ENCODE measurements around the gene NTNG1.

Gene NTNG1

DNA sequence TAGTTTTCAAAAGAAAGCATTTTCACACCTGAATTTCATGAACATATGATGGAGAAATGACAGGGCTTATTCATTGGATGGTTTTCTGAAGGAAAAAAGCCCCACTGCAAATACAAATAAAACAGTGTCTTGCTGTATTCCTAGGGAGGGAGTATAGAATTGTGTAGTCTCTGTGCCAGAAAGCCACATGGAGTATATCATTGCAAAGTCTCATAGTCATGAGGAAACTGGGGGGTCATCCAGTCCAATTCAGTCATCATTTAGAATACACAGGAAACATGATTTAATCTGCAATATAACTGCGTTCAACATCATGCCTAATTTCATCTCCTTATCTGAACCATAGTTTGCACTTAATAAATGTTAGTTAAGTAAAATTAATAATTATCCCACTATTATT is 222.3 kb downstream of the NTNG1 start:
- in situ Hi-C loops (cut with MboI; ENCODE audit: low sequenced_read_pairs, unreplicated experiment) = no loop called here
- TF ChIP-seq, protein P1, sequence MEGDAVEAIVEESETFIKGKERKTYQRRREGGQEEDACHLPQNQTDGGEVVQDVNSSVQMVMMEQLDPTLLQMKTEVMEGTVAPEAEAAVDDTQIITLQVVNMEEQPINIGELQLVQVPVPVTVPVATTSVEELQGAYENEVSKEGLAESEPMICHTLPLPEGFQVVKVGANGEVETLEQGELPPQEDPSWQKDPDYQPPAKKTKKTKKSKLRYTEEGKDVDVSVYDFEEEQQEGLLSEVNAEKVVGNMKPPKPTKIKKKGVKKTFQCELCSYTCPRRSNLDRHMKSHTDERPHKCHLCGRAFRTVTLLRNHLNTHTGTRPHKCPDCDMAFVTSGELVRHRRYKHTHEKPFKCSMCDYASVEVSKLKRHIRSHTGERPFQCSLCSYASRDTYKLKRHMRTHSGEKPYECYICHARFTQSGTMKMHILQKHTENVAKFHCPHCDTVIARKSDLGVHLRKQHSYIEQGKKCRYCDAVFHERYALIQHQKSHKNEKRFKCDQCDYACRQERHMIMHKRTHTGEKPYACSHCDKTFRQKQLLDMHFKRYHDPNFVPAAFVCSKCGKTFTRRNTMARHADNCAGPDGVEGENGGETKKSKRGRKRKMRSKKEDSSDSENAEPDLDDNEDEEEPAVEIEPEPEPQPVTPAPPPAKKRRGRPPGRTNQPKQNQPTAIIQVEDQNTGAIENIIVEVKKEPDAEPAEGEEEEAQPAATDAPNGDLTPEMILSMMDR (IDR thresholded peaks at IDR 0.05; ENCODE audit: borderline replicate concordance, control extremely low read depth, extremely low read depth, insufficient read depth, missing control alignments) = no peak

DNA sequence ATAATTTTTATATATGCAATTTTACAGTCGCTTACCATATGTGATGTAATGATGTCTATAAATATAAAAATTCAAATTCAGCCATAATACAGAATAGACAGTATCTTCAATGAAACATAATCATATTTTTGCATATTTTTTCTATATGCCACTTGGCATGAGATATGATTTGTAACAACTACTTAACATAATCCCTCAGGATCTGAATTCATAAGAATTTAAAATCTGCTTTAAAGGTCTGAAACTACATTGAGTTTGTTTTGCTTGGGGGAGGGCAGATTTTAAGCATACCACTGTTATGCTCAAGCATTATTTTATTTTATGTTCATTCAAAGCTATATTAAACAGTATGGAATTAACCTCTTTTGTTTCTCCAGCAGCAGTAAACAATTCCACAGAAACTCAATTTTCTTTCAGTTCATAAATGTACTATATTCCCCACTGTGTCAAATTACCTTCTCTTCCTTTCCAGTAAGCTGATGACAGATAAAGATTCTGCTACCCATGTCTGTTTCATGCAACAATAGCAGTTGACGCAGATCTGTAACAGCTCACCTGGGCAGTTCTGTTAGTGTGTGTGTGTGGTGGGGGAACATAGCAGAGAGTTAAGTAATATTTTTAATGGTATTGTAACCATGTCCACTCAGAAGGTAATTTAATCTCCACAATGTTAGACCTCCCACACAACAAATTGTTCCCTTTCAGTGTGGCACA is 224.8 kb downstream of the NTNG1 start:
- no peak for DNase-seq (ENCODE audit: low spot score)
- TF ChIP-seq, protein P1 (IDR thresholded peaks at IDR 0.05; ENCODE audit: borderline replicate concordance, control extremely low read depth, extremely low read depth, insufficient read depth, missing control alignments) = no peak
- in situ Hi-C loops (cut with MboI; ENCODE audit: low sequenced_read_pairs, unreplicated experiment) = no loop called here

More for the DNA sequence above, 222.3 kb downstream of the NTNG1 start:
- DNase-seq (ENCODE audit: low spot score) = no peak

DNA sequence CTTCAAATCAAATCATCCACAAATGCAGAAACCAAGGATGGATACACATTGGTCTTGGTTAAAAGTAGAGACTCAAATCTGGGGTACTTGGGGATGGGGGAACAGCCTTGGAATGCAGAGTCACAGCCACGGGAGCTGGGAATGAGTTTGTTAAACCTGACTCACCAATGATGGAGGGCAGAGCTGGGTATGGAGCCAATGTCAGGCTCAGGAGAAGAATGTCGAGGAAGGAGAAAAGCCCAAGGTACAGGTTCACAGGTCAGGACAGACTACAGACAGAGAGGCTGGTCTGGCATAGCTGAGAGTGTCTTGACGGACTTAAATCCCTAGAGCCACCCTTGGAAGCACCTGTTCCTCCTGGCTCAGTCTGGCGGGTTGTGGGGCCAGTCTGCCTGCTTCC is 237.6 kb downstream of the NTNG1 start:
- DNase-seq (ENCODE audit: low spot score) = no peak
- in situ Hi-C loops (cut with MboI; ENCODE audit: low sequenced_read_pairs, unreplicated experiment) = no loop called here
- TF ChIP-seq, protein P1 (IDR thresholded peaks at IDR 0.05; ENCODE audit: borderline replicate concordance, control extremely low read depth, extremely low read depth, insufficient read depth, missing control alignments) = no peak

DNA sequence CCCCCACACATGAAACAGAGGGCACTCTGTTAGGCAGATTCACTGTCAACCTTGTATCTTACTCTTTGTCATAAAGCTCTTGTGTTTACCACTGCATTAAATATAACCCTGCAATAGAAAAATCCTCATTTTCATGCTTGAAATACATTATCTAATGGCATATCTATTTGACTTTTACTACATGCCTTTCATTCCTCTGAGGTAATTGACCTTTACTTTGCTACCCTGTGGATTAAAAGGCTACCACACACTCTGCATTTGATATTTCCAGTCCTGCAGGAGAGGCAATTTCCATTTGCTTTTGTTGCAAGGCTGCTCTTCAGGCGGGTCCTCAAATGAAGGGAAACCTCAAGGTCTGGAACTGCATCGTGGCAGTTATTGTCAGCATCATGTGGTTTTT is 238.0 kb downstream of the NTNG1 start:
- TF ChIP-seq, protein P1 (IDR thresholded peaks at IDR 0.05; ENCODE audit: borderline replicate concordance, control extremely low read depth, extremely low read depth, insufficient read depth, missing control alignments) = no peak
- in situ Hi-C loops (cut with MboI; ENCODE audit: low sequenced_read_pairs, unreplicated experiment) = no loop called here
- DNase-seq (ENCODE audit: low spot score) = no peak

DNA sequence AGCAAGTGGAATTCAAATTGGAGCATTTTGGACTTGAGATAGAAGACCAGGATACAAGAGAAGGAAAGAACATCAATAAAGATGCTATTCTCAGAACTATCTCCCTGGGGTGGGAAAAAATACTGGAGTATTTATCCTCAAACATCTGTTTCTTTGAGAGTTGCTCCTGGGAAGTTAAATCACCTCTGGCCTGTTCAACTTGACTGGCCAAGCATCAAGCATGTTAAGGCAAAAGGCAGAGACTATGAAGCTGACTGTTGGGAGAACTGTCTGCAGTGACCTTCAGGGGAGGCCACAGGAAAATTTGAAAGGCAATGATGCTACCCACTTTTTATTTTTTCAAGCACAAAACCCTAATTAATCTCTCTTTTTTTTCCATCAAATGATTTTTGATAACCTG is 239.0 kb downstream of the NTNG1 start:
- in situ Hi-C loops (cut with MboI; ENCODE audit: low sequenced_read_pairs, unreplicated experiment) = no loop called here
- DNase-seq (ENCODE audit: low spot score) = no peak
- TF ChIP-seq, protein P1 (IDR thresholded peaks at IDR 0.05; ENCODE audit: borderline replicate concordance, control extremely low read depth, extremely low read depth, insufficient read depth, missing control alignments) = no peak

DNA sequence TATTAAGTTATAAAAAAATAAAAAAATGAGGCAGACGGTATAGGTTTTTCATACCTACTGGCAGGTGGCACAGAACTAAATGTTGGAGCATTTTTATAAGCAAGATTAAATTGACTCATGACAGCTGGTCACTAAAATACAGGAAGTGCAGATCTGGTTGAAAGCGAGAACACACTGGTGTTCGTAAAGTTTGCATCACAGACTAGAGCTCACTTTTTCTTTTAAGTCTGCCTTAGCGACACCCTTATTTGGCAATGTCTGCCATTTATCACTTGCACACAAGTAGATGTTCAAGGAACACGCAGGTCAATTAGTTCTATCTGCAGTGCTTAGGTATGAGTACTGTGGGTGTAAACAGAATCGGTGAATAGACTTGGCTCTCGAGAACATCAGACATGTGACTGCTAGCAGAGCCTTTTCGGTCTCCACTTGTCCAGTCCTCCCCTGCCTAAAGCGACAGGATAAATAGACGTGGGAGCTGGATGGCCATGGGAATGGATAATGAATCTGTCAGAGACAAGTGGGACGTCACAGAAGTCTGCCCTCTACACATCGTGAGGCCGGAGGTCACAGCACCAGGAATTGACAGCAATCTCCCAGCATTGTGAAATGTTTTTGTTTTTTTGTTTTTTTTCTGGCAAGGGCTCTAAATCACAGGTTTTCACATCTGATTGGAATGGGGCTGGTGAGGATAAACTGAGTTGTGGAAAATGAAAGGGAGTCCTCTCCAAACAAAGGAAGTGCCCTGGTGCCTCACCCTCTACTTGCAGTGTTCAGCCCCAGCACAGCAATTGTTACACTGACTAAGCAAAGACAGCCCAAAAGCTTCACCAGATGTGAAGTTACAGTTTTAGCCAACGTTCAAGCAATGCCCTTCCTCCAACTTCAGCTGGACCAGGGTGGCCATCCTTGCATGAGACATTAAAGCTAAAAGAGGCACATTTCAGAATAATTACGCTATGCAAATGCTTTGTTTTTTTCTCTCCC is 248.9 kb downstream of the NTNG1 start:
- TF ChIP-seq, protein P1 (IDR thresholded peaks at IDR 0.05; ENCODE audit: borderline replicate concordance, control extremely low read depth, extremely low read depth, insufficient read depth, missing control alignments) = no peak
- no peak for DNase-seq (ENCODE audit: low spot score)
- in situ Hi-C loops (cut with MboI; ENCODE audit: low sequenced_read_pairs, unreplicated experiment) = no loop called here

Data from GM13976 (cell line).